CD4-positive, CD25-positive, alpha-beta regulatory T cell (primary cell): ENCODE data around the gene NARF. TPM values are rescaled to one million over a fixed set of nuclear protein-coding genes. Genes with fewer than 3 reads are reported as not detected.
A peak's percentile ranks its signal among the peaks of the same experiment; 100 is the strongest.
"Not testable (repeated sequence)": the region's sequence is repeated elsewhere in the genome, so short reads cannot be mapped to it uniquely, and the experiment has no call there.

Source experiments
- ATAC-seq, 2 donors: fragments of 150-1000 bp; cut with Tn5 transposase; one replicate each; pipeline ENCODE4 v1.10.0; 2021; ENCODE audit warnings: low read depth in 2 of 2, moderate number of reproducible peaks in 2 of 2, moderate library complexity in 1 of 2
- DNase-seq, 3 donors: peaks; one replicate each; pipeline versions ENCODE4 v3.0.0 to v3.0.0-alpha.2; 2012 to 2022; ENCODE audit warnings: mixed read lengths in 1 of 3
- H3K27ac ChIP-seq: one replicate; pipeline ENCODE4 v1.7.0; 2013; ENCODE audit warnings: mild to moderate bottlenecking, low read length; ENCODE audit not compliant: insufficient read depth, poor library complexity, severe bottlenecking
- H3K27me3 ChIP-seq: one replicate; pipeline ENCODE4 v1.7.0; 2013; ENCODE audit warnings: low read length; ENCODE audit not compliant: control insufficient read depth, insufficient read depth
- H3K36me3 ChIP-seq: one replicate; pipeline ENCODE4 v1.7.0; 2013; ENCODE audit warnings: mild to moderate bottlenecking, low read length, moderate library complexity; ENCODE audit not compliant: control insufficient read depth, insufficient read depth
- H3K4me1 ChIP-seq: 2 replicates; pipeline ENCODE4 v1.7.0; 2013; ENCODE audit warnings: mild to moderate bottlenecking, low read length; ENCODE audit not compliant: insufficient read depth, control insufficient read depth, poor library complexity, severe bottlenecking
- H3K4me3 ChIP-seq: one replicate; pipeline ENCODE4 v1.7.0; 2013; ENCODE audit warnings: low read depth, mild to moderate bottlenecking, low read length, moderate library complexity
- H3K9me3 ChIP-seq, 2 experiments: 1 replicate in 1 of 2; 2 replicates in 1 of 2; pipeline ENCODE4 v1.7.0; 2013; ENCODE audit warnings: low read length in 2 of 2, mild to moderate bottlenecking in 1 of 2, moderate library complexity in 1 of 2; ENCODE audit not compliant: control insufficient read depth in 2 of 2
- H3K27ac Mint-ChIP-seq, 3 donors: one replicate each; pipeline ENCODE4 v1.8.0; 2020 to 2022; ENCODE audit warnings: mild to moderate bottlenecking in 3 of 3, mixed read lengths in 3 of 3, moderate library complexity in 2 of 3
- H3K27me3 Mint-ChIP-seq: one replicate; pipeline ENCODE4 v1.8.0; 2022; ENCODE audit warnings: mild to moderate bottlenecking, mixed read lengths
- H3K36me3 Mint-ChIP-seq: one replicate; pipeline ENCODE4 v1.8.0; 2020; ENCODE audit warnings: mixed read lengths
- H3K4me1 Mint-ChIP-seq, 4 donors: one replicate each; pipeline ENCODE4 v1.8.0; 2020 to 2022; ENCODE audit warnings: mixed read lengths in 4 of 4, mild to moderate bottlenecking in 1 of 4
- H3K4me3 Mint-ChIP-seq, 4 donors: one replicate each; pipeline ENCODE4 v1.8.0; 2020 to 2022; ENCODE audit warnings: mild to moderate bottlenecking in 4 of 4, mixed read lengths in 4 of 4, moderate library complexity in 3 of 4
- H3K9me3 Mint-ChIP-seq, 7 donors: one replicate each; pipeline ENCODE4 v1.8.0; 2020 to 2022; ENCODE audit warnings: mixed read lengths in 7 of 7, mild to moderate bottlenecking in 3 of 7, moderate library complexity in 2 of 7
- polyA plus RNA-seq, 4 donors: library from polyadenylated mRNA; unstranded; fragments of 300-500 nt; fragmentation: Illumina TruSeq; gene quantifications; one replicate each; pipeline ENCODE4 v1.2.3, GENCODE V29; 2021
- total RNA-seq: library from RNA; stranded (reverse); gene quantifications from one replicate; pipeline ENCODE4 v1.2.3, GENCODE V29; 2022

The NARF gene
- total and polyA plus RNA-seq, 5 donors from 2014 or later, result 93.2 to 141 (median 112) TPM

GRCh38 chr17:82450357-82451106 is 8.0 kb upstream of the NARF start, which contains the start of gene CYBC1:
Gene CYBC1, minus strand, starts transcription at chr17:82450752. Its CDS starts 1,498 bp downstream, at chr17:82449254.
- Mint-ChIP-seq H3K4me3 (peak within 1 kb of the TSS; percentile 94 to 99 (median 96)), H3K4me1 (peaks cover 12 to 47% (median 18%) of the 10 kb centered on the region in 4 donors), H3K36me3 (no peaks in the 10 kb centered on the region), H3K27ac (peak within 1 kb of the TSS; percentile 97 to 99 (median 98)), H3K9me3 (no peaks in the 10 kb centered on the region), H3K27me3 (peaks cover 6% of the 10 kb centered on the region)
- DNase-seq (peak; percentile 92 to 98 (median 93)), ATAC-seq (peak; percentile 70 to 75)
- Histone ChIP-seq H3K36me3 (peaks cover 1% of the 10 kb centered on the region), H3K27ac (peak within 1 kb of the TSS; percentile 94), H3K27me3 (no peaks in the 10 kb centered on the region), H3K4me1 (peaks cover 37% of the 10 kb centered on the region), H3K4me3 (peak within 1 kb of the TSS; percentile 90), H3K9me3 (no peaks in the 10 kb centered on the region)

- no peaks in the 10 kb centered on the region for H3K36me3 Mint-ChIP-seq
- no peak overlapping the region for H3K4me3 ChIP-seq
- H3K36me3 ChIP-seq, result no peaks in the 10 kb centered on the region
- H3K9me3 Mint-ChIP-seq, result no peaks in the 10 kb centered on the region
- no peaks in the 10 kb centered on the region for H3K27me3 ChIP-seq
- peak overlapping the region; percentile 97 to 99 (median 98) for H3K27ac Mint-ChIP-seq
- H3K4me1 ChIP-seq, result peaks cover 34% of the 10 kb centered on the region
- no peaks in the 10 kb centered on the region for H3K9me3 ChIP-seq
- H3K27me3 Mint-ChIP-seq, result peaks cover 6% of the 10 kb centered on the region
- DNase-seq (no peak), ATAC-seq (no peak)
- H3K27ac ChIP-seq, result no peak overlapping the region
- peak overlapping the region; percentile 44 to 99 (median 75) for H3K4me3 Mint-ChIP-seq
- H3K4me1 Mint-ChIP-seq, result peaks cover 13 to 38% (median 18%) of the 10 kb centered on the region in 4 donors
These were observed 6.4 kb upstream of the NARF start for GRCh38 chr17:82452162-82452561.

GRCh38 chr17:82453151-82453550 is 5.4 kb upstream of the NARF start:
- DNase-seq, H3K27ac ChIP-seq, H3K36me3 Mint-ChIP-seq, H3K9me3 Mint-ChIP-seq, H3K4me3 ChIP-seq, H3K9me3 ChIP-seq, H3K27me3 Mint-ChIP-seq, ATAC-seq, H3K36me3 ChIP-seq, H3K27me3 ChIP-seq: not testable (repeated sequence)
- Mint-ChIP-seq H3K4me3 (peak overlapping the region in 1 of 4 donors; percentile 44), H3K27ac (peak overlapping the region in 1 of 3 donors; percentile 14), H3K4me1 (peaks cover 17 to 41% (median 25%) of the 10 kb centered on the region in 4 donors)
- H3K4me1 ChIP-seq, result peaks cover 34% of the 10 kb centered on the region

GRCh38 chr17:82453706-82454105 is 4.8 kb upstream of the NARF start:
- not testable (repeated sequence) for ATAC-seq, H3K9me3 ChIP-seq, H3K27me3 ChIP-seq, H3K9me3 Mint-ChIP-seq, H3K36me3 Mint-ChIP-seq, H3K4me3 ChIP-seq, H3K27ac Mint-ChIP-seq, DNase-seq, H3K36me3 ChIP-seq, H3K27ac ChIP-seq, H3K27me3 Mint-ChIP-seq
- H3K4me1 Mint-ChIP-seq, result peaks cover 17 to 41% (median 25%) of the 10 kb centered on the region in 4 donors
- H3K4me3 Mint-ChIP-seq, result peak overlapping the region in 1 of 4 donors; percentile 44
- H3K4me1 ChIP-seq, result peaks cover 33% of the 10 kb centered on the region

- no peaks in the 10 kb centered on the region for H3K9me3 ChIP-seq
- peaks cover 8% of the 10 kb centered on the region for H3K36me3 Mint-ChIP-seq
- peak overlapping the region; percentile 80 to 96 (median 92) for H3K4me3 Mint-ChIP-seq
- DNase-seq (no peak), ATAC-seq (no peak)
- peak overlapping the region; percentile 84 for H3K4me3 ChIP-seq
- peak overlapping the region; percentile 97 to 100 (median 99) for H3K27ac Mint-ChIP-seq
- peaks cover 18% of the 10 kb centered on the region for H3K4me1 ChIP-seq
- H3K4me1 Mint-ChIP-seq, result peaks cover 5 to 33% (median 18%) of the 10 kb centered on the region in 4 donors
- H3K36me3 ChIP-seq, result peaks cover 14% of the 10 kb centered on the region
- H3K27me3 ChIP-seq, result no peaks in the 10 kb centered on the region
- peak overlapping the region; percentile 100 for H3K27ac ChIP-seq
- no peaks in the 10 kb centered on the region for H3K27me3 Mint-ChIP-seq
- H3K9me3 Mint-ChIP-seq, result peaks cover 0 to 1% (median 0%) of the 10 kb centered on the region in 7 donors
These were observed 1.2 kb upstream of the NARF start for GRCh38 chr17:82457073-82457928.

GRCh38 chr17:82457929-82458178 is 687 bp upstream of the NARF start:
- Histone ChIP-seq H3K4me3 (peak overlapping the region; percentile 84), H3K36me3 (peaks cover 20% of the 10 kb centered on the region), H3K4me1 (peaks cover 18% of the 10 kb centered on the region), H3K27ac (peak overlapping the region; percentile 100), H3K27me3 (no peaks in the 10 kb centered on the region), H3K9me3 (no peaks in the 10 kb centered on the region)
- no peak for ATAC-seq
- no peaks in the 10 kb centered on the region for H3K27me3 Mint-ChIP-seq
- H3K36me3 Mint-ChIP-seq, result peaks cover 13% of the 10 kb centered on the region
- DNase-seq, result no peak
- peak overlapping the region; percentile 80 to 96 (median 92) for H3K4me3 Mint-ChIP-seq
- peaks cover 5 to 35% (median 18%) of the 10 kb centered on the region in 4 donors for H3K4me1 Mint-ChIP-seq
- H3K9me3 Mint-ChIP-seq, result peaks cover 0 to 1% (median 0%) of the 10 kb centered on the region in 7 donors
- peak overlapping the region; percentile 97 to 100 (median 99) for H3K27ac Mint-ChIP-seq

- Mint-ChIP-seq H3K27ac (peak overlapping the region; percentile 63 to 99 (median 95)), H3K4me1 (peaks cover 5 to 38% (median 18%) of the 10 kb centered on the region in 4 donors), H3K36me3 (peaks cover 22% of the 10 kb centered on the region), H3K9me3 (peaks cover 0 to 1% (median 0%) of the 10 kb centered on the region in 7 donors), H3K4me3 (peak overlapping the region; percentile 80 to 96 (median 92)), H3K27me3 (no peaks in the 10 kb centered on the region)
- Histone ChIP-seq H3K27me3 (no peaks in the 10 kb centered on the region), H3K36me3 (peaks cover 27% of the 10 kb centered on the region), H3K9me3 (no peaks in the 10 kb centered on the region), H3K27ac (peak overlapping the region; percentile 100), H3K4me3 (peak overlapping the region; percentile 77), H3K4me1 (peaks cover 18% of the 10 kb centered on the region)
- ATAC-seq, result no peak
- peak in 2 of 3 donors; percentile 19 to 39 for DNase-seq
These were observed 414 bp downstream of the NARF start for GRCh38 chr17:82458885-82459424.
